ENCODE measurements around the gene KCNJ12.
"Not testable (repeated sequence)": the region's sequence is repeated elsewhere in the genome, so short reads cannot be mapped to it uniquely, and the experiment has no call there.

The KCNJ12 gene

GRCh38 chr17:21410906-21411678, 34.9 kb downstream of the KCNJ12 start:
- not testable (repeated sequence) for H3K4me3 ChIP-seq (ENCODE audit: low read length); DNase-seq (ENCODE audit: low read depth)

- H3K4me3 ChIP-seq (ENCODE audit: low read length): not testable (repeated sequence)
- DNase-seq (ENCODE audit: low read depth): peak; percentile 15
Observed at GRCh38 chr17:21411679-21412205, 35.6 kb downstream of the KCNJ12 start.

GRCh38 chr17:21412207-21412681, 36.1 kb downstream of the KCNJ12 start:
- H3K4me3 ChIP-seq (ENCODE audit: low read length); DNase-seq (ENCODE audit: low read depth): not testable (repeated sequence)

GRCh38 chr17:21413570-21414279, 37.6 kb downstream of the KCNJ12 start:
- not testable (repeated sequence) for H3K4me3 ChIP-seq (ENCODE audit: low read length); DNase-seq (ENCODE audit: low read depth)

GRCh38 chr17:21414616-21415015, 38.5 kb downstream of the KCNJ12 start:
- H3K4me3 ChIP-seq (ENCODE audit: low read length); DNase-seq (ENCODE audit: low read depth): not testable (repeated sequence)

GRCh38 chr17:21415166-21415990, 39.2 kb downstream of the KCNJ12 start:
- DNase-seq (ENCODE audit: low read depth); H3K4me3 ChIP-seq (ENCODE audit: low read length): not testable (repeated sequence)

- not testable (repeated sequence) for H3K4me3 ChIP-seq (ENCODE audit: low read length); DNase-seq (ENCODE audit: low read depth)
Observed at GRCh38 chr17:21416471-21416981, 40.4 kb downstream of the KCNJ12 start.

GRCh38 chr17:21417349-21417748, 41.2 kb downstream of the KCNJ12 start:
- H3K4me3 ChIP-seq (ENCODE audit: low read length); DNase-seq (ENCODE audit: low read depth): not testable (repeated sequence)

GRCh38 chr17:21417921-21418320, 41.8 kb downstream of the KCNJ12 start:
- H3K4me3 ChIP-seq (ENCODE audit: low read length): no peak overlapping the region
- DNase-seq (ENCODE audit: low read depth): no peak
- TF ChIP-seq CTCF (IDR thresholded peaks at IDR 0.05; ENCODE audit: insufficient read depth, low read depth, low read length, missing control alignments): no peak

GRCh38 chr17:21418446-21419298, 42.5 kb downstream of the KCNJ12 start:
- TF ChIP-seq CTCF (IDR thresholded peaks at IDR 0.05; ENCODE audit: insufficient read depth, low read depth, low read length, missing control alignments): no peak
- no peak overlapping the region for H3K4me3 ChIP-seq (ENCODE audit: low read length)
- DNase-seq (ENCODE audit: low read depth): no peak

All from epithelial cell of esophagus (primary cell).